Measurements from ENCODE around the gene MTREX.

Gene MTREX

DNA sequence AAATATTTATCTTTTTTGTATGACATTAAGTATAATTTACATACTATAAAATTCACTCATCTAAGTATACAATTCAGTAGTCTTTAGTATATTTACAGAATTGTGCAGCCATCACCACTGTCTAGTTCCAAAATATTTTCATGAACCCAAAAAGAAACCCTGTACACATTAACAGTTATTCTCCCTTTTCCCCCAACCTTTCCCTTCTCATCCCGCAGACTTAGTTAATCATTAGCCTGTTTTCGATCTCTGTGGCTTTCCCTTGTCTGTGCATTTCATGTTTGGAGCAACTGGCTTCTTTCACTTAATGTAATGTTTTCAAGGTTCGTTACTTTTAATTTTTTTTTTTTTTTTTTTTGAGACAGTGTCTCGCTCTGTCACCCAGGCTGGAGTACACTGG is 37.5 kb downstream of the MTREX start:
- Histone ChIP-seq H2AFZ (ENCODE audit: low read length, unreplicated experiment) (no peak overlapping the region), H3K36me3 (ENCODE audit: insufficient read depth, low read length) (peaks cover 37% of the 10 kb centered on the region), H3K4me1 (ENCODE audit: control insufficient read depth, insufficient read depth, low read length, unreplicated experiment) (no peaks in the 10 kb centered on the region), H3K27me3 (ENCODE audit: insufficient read depth, low read length) (no peaks in the 10 kb centered on the region), H3K27ac (ENCODE audit: low read depth, low read length) (no peak overlapping the region), H3K79me2 (ENCODE audit: control insufficient read depth, insufficient read depth, low read length, unreplicated experiment) (no peaks in the 10 kb centered on the region), H3K4me3 (ENCODE audit: low read depth, low read length) (no peak overlapping the region)

DNA sequence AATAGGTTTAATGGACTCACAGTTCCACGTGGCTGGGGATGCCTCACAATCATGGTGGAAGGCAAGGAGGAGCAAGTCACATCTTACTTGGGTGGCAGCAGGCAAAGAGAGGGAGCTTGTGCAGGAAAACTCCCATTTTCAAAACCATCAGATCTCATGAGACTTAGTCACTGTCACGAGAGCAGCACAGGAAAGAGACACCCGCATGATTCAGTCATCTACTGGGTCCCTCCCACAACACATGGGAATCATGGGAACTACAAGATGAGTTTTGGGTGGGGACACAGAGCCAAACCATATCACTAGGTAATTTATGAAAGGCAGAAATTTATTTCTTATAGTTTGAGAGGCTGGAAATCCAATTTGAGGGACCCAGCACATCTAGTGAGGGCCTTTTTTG is 40.0 kb downstream of the MTREX start:
- Histone ChIP-seq H3K36me3 (ENCODE audit: insufficient read depth, low read length) (peaks cover 48% of the 10 kb centered on the region), H3K4me1 (ENCODE audit: control insufficient read depth, insufficient read depth, low read length, unreplicated experiment) (no peaks in the 10 kb centered on the region), H2AFZ (ENCODE audit: low read length, unreplicated experiment) (no peak overlapping the region)

DNA sequence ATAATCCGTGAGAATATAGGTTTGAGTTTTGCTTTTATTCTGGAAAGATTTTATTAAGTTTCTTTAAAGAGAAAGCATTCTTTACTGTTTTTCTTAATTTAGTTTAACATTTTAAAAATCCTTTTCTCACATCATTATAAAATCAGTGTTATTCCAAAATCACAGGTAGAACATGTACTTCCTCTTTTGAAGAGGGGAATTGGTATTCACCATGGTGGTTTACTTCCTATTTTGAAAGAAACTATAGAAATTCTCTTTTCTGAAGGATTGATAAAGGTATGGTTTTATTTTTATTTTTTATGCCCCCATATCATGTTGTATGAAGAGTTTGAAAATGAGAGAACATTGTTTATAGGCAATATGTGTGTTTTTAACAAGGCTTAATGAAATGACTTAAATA is 43.0 kb downstream of the MTREX start:
- Histone ChIP-seq H3K36me3 (ENCODE audit: insufficient read depth, low read length) (peaks cover 44% of the 10 kb centered on the region), H3K4me1 (ENCODE audit: control insufficient read depth, insufficient read depth, low read length, unreplicated experiment) (no peaks in the 10 kb centered on the region), H2AFZ (ENCODE audit: low read length, unreplicated experiment) (no peak overlapping the region), H3K79me2 (ENCODE audit: control insufficient read depth, insufficient read depth, low read length, unreplicated experiment) (no peaks in the 10 kb centered on the region), H3K4me3 (ENCODE audit: low read depth, low read length) (no peak overlapping the region), H3K27ac (ENCODE audit: low read depth, low read length) (no peak overlapping the region), H3K27me3 (ENCODE audit: insufficient read depth, low read length) (no peaks in the 10 kb centered on the region)

More for the DNA sequence above, 40.0 kb downstream of the MTREX start:
- H3K27ac ChIP-seq (ENCODE audit: low read depth, low read length) = no peak overlapping the region
- H3K4me3 ChIP-seq (ENCODE audit: low read depth, low read length) = no peak overlapping the region
- no peaks in the 10 kb centered on the region for H3K79me2 ChIP-seq (ENCODE audit: control insufficient read depth, insufficient read depth, low read length, unreplicated experiment)
- no peaks in the 10 kb centered on the region for H3K27me3 ChIP-seq (ENCODE audit: insufficient read depth, low read length)

DNA sequence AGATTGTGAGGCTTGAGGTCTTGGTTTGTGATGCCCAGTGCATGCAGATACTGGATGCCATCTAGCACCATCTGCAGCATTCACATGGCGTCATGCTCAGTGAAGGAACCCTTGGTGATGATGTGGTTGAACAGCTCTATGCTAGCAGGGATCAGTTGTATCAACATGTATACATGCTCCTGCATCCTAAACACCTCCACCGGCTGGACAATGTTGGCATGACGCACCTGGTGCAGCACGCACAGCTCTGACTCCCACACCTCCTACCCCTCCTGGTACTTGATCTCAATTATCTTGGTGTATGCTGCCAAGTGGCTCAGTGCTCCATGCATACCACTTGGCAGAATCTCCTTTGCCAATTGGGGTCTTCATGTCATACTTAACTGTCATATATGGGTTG is 49.1 kb downstream of the MTREX start:
- Histone ChIP-seq H3K36me3 (ENCODE audit: insufficient read depth, low read length) (peaks cover 33% of the 10 kb centered on the region), H3K4me3 (ENCODE audit: low read depth, low read length) (no peak overlapping the region)

DNA sequence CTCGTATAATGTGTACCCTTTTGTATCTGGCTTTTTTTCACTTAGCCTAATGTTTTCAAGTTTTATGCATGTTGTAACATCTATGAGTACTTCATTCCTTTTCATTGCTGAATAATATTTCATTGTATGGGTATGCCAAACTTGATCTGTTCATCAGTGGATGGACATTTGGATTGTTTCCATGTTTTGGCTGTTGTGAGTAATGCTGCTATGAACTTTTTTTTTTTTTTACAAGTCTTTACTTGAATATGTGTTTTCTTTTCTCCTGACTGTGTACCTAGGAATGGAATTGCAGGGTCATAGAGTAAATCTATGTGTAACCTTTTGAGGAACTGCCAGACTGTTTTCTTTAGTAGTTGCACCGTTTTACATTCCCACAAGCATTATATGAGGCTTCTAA is 52.4 kb downstream of the MTREX start:
- Histone ChIP-seq H3K4me3 (ENCODE audit: low read depth, low read length) (no peak overlapping the region), H3K27me3 (ENCODE audit: insufficient read depth, low read length) (no peaks in the 10 kb centered on the region), H3K79me2 (ENCODE audit: control insufficient read depth, insufficient read depth, low read length, unreplicated experiment) (peaks cover 4% of the 10 kb centered on the region), H3K36me3 (ENCODE audit: insufficient read depth, low read length) (peaks cover 31% of the 10 kb centered on the region), H3K4me1 (ENCODE audit: control insufficient read depth, insufficient read depth, low read length, unreplicated experiment) (no peaks in the 10 kb centered on the region), H2AFZ (ENCODE audit: low read length, unreplicated experiment) (no peak overlapping the region), H3K27ac (ENCODE audit: low read depth, low read length) (no peak overlapping the region)

More for the DNA sequence above, 49.1 kb downstream of the MTREX start:
- Histone ChIP-seq H3K27me3 (ENCODE audit: insufficient read depth, low read length) (no peaks in the 10 kb centered on the region), H3K27ac (ENCODE audit: low read depth, low read length) (no peak overlapping the region), H3K4me1 (ENCODE audit: control insufficient read depth, insufficient read depth, low read length, unreplicated experiment) (no peaks in the 10 kb centered on the region), H2AFZ (ENCODE audit: low read length, unreplicated experiment) (no peak overlapping the region), H3K79me2 (ENCODE audit: control insufficient read depth, insufficient read depth, low read length, unreplicated experiment) (no peaks in the 10 kb centered on the region)

DNA sequence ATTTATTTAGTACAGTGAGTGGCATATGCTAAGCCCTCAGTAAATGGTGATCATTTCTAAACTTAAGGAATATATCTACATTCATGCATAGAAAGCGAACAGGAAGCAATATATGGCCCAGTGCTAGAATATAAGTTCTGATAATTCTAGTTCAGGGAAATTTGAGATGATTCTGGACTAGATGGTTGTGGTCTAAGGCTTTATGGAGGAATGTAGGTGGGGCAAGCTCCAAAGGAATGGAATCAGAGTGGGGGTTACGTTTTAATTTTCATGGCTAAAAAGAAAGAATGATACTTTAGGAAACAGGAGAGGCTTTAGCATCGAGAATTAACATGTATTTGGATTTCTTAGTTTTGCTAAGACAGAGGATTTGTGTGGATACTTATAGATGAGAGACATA is 56.1 kb downstream of the MTREX start:
- no peak overlapping the region for H2AFZ ChIP-seq (ENCODE audit: low read length, unreplicated experiment)
- H3K4me1 ChIP-seq (ENCODE audit: control insufficient read depth, insufficient read depth, low read length, unreplicated experiment) = no peaks in the 10 kb centered on the region
- H3K27ac ChIP-seq (ENCODE audit: low read depth, low read length) = no peak overlapping the region
- peaks cover 4% of the 10 kb centered on the region for H3K79me2 ChIP-seq (ENCODE audit: control insufficient read depth, insufficient read depth, low read length, unreplicated experiment)
- no peaks in the 10 kb centered on the region for H3K27me3 ChIP-seq (ENCODE audit: insufficient read depth, low read length)
- peaks cover 34% of the 10 kb centered on the region for H3K36me3 ChIP-seq (ENCODE audit: insufficient read depth, low read length)
- no peak overlapping the region for H3K4me3 ChIP-seq (ENCODE audit: low read depth, low read length)

DNA sequence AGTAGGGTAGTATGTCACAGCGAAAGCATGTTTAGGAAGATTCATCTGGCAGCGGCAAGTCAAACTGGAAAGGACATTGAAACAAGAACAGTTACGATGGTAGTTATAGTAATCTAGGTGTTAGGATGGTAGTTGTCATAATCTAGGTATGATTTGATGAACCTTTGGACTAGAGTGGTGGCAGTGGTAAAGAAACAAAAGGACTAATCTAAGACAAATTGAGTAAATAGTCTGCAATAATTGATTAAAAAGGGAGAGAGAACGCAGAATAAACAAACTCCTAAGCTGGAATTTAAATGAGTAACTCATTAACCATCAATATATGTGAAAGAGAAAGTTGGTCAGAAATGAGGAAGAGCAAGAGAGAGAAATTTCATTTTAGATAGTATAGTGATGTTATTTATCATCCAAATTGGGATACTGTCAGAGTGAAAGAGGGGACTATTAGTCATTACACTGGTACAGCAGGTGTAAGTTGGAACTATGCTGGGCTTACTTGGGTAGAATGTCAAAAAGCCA is 56.8 kb downstream of the MTREX start:
- peaks cover 4% of the 10 kb centered on the region for H3K79me2 ChIP-seq (ENCODE audit: control insufficient read depth, insufficient read depth, low read length, unreplicated experiment)
- no peak overlapping the region for H3K4me3 ChIP-seq (ENCODE audit: low read depth, low read length)
- H3K36me3 ChIP-seq (ENCODE audit: insufficient read depth, low read length) = peaks cover 28% of the 10 kb centered on the region
- H3K27ac ChIP-seq (ENCODE audit: low read depth, low read length) = no peak overlapping the region
- no peaks in the 10 kb centered on the region for H3K27me3 ChIP-seq (ENCODE audit: insufficient read depth, low read length)
- H2AFZ ChIP-seq (ENCODE audit: low read length, unreplicated experiment) = no peak overlapping the region
- H3K4me1 ChIP-seq (ENCODE audit: control insufficient read depth, insufficient read depth, low read length, unreplicated experiment) = no peaks in the 10 kb centered on the region

DNA sequence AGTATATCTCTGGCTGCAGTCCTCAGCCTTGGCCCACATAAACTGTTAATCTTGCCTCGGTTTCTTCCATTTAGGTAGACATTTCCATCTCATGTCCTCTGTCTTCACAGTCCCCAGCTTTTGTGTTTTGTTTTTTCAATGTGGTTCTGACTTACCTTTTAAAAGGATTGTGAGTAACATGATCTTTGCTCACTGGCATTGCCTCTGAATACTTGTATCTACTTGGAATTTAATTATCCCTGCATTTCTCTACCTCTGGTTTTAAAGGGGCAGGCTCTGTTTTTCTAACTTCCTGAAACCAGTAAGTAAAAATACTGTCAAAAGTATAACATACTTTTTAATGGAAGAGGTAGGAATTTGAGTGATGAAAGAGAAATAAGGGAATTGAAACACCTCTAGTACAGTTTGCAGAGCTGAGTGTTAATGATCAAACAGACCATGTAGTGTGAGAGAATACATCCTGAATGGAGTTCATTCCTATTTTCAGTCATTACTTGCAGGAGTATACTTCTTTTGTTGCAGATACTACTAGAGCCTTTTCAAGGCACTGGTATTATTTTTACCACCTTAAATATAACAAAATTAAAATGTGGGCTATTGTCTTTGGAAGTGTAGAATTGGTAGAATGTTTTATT is 62.6 kb downstream of the MTREX start:
- H2AFZ ChIP-seq (ENCODE audit: low read length, unreplicated experiment) = no peak overlapping the region
- H3K4me3 ChIP-seq (ENCODE audit: low read depth, low read length) = no peak overlapping the region
- no peaks in the 10 kb centered on the region for H3K4me1 ChIP-seq (ENCODE audit: control insufficient read depth, insufficient read depth, low read length, unreplicated experiment)
- H3K36me3 ChIP-seq (ENCODE audit: insufficient read depth, low read length) = peaks cover 53% of the 10 kb centered on the region
- no peaks in the 10 kb centered on the region for H3K79me2 ChIP-seq (ENCODE audit: control insufficient read depth, insufficient read depth, low read length, unreplicated experiment)
- H3K27ac ChIP-seq (ENCODE audit: low read depth, low read length) = no peak overlapping the region
- H3K27me3 ChIP-seq (ENCODE audit: insufficient read depth, low read length) = no peaks in the 10 kb centered on the region

DNA sequence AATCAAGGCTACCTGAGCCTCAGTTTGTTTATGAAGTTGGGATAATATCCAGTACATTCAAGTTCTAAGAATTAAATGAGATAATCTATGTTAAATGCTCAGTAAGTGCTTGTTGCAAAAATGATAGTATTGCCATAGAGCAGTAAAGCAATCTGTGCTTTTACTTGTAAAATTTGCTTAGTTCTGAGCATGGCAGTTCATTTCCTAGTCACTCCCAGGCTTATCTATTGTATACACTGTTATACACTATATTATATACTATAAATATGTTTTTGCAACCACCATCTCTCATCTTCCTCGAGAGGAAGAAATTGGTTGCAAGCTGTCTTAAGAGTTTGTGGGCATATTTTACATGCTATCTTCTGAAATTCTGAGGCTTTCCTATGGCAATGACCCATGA is 63.4 kb downstream of the MTREX start:
- peaks cover 53% of the 10 kb centered on the region for H3K36me3 ChIP-seq (ENCODE audit: insufficient read depth, low read length)
- H3K4me3 ChIP-seq (ENCODE audit: low read depth, low read length) = no peak overlapping the region
- no peak overlapping the region for H2AFZ ChIP-seq (ENCODE audit: low read length, unreplicated experiment)
- no peaks in the 10 kb centered on the region for H3K79me2 ChIP-seq (ENCODE audit: control insufficient read depth, insufficient read depth, low read length, unreplicated experiment)
- H3K4me1 ChIP-seq (ENCODE audit: control insufficient read depth, insufficient read depth, low read length, unreplicated experiment) = no peaks in the 10 kb centered on the region
- H3K27me3 ChIP-seq (ENCODE audit: insufficient read depth, low read length) = no peaks in the 10 kb centered on the region
- H3K27ac ChIP-seq (ENCODE audit: low read depth, low read length) = no peak overlapping the region

DNA sequence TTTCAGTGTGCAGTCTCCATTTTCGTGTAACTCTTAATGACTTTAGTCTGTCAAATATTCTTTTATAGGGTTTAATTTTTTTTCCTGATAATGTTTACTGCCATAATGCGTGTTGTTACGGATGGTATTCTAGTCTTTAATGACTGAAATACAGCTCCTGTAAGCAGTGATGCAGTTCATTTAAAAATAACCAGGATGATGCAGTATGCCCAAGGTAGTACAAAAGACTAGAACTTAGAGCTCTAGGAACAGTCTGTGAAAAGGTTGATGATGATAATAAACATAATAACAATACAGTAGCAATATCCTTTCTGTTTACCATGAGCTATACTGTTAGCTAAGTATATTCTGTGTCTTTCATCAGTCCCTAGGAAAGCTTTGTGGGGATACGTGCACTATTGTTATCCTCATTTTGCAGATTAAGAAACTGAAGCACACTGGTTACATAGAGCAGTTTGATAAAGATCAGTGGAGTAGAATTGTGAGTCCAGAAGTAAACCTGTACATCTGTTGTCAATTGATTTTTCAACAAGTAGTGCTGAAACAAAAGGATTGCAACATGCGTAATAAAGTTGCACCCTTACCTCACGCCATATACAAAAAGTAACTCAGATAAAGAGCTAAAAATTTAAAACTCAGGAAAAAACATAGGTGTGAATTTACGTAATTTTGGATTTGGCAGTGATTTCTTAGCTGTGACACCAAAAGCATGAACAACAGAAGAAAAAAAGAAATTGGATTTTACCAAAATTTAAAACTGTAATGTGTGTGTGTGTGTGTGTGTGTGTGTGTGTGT is 64.5 kb downstream of the MTREX start:
- Histone ChIP-seq H3K36me3 (ENCODE audit: insufficient read depth, low read length) (peaks cover 47% of the 10 kb centered on the region), H3K4me3 (ENCODE audit: low read depth, low read length) (no peak overlapping the region), H3K27ac (ENCODE audit: low read depth, low read length) (no peak overlapping the region), H2AFZ (ENCODE audit: low read length, unreplicated experiment) (no peak overlapping the region), H3K27me3 (ENCODE audit: insufficient read depth, low read length) (no peaks in the 10 kb centered on the region), H3K79me2 (ENCODE audit: control insufficient read depth, insufficient read depth, low read length, unreplicated experiment) (no peaks in the 10 kb centered on the region), H3K4me1 (ENCODE audit: control insufficient read depth, insufficient read depth, low read length, unreplicated experiment) (no peaks in the 10 kb centered on the region)

DNA sequence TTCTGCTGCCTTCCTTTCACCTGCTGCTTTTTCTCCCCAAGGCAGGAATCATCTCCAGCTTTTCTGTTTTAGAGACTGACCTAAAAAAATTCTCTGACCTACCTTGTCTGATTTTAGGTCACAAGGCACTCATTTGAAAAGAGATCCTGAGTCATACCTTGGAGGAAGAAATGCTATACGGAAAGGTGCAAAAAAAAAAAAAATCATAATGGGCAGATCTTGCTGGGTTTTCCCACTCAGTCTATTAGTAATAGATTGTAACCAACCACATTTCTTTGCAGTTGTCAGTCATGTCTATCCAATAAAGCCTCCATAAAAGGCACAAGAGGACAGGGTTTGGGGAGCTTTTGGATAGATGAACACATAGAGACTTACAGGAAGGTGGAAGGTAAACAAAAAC is 70.0 kb downstream of the MTREX start:
- no peak overlapping the region for H3K27ac ChIP-seq (ENCODE audit: low read depth, low read length)

More for the DNA sequence above, 70.0 kb downstream of the MTREX start:
- no peaks in the 10 kb centered on the region for H3K4me1 ChIP-seq (ENCODE audit: control insufficient read depth, insufficient read depth, low read length, unreplicated experiment)
- no peak overlapping the region for H3K4me3 ChIP-seq (ENCODE audit: low read depth, low read length)
- peaks cover 28% of the 10 kb centered on the region for H3K36me3 ChIP-seq (ENCODE audit: insufficient read depth, low read length)
- no peak overlapping the region for H2AFZ ChIP-seq (ENCODE audit: low read length, unreplicated experiment)
- H3K27me3 ChIP-seq (ENCODE audit: insufficient read depth, low read length) = no peaks in the 10 kb centered on the region
- H3K79me2 ChIP-seq (ENCODE audit: control insufficient read depth, insufficient read depth, low read length, unreplicated experiment) = peaks cover 3% of the 10 kb centered on the region
